Prostate gland (tissue), 2 donors: ENCODE measurements around the gene SLC38A11. TPM values are rescaled to one million over a fixed set of nuclear protein-coding genes. Genes with fewer than 3 reads are reported as not detected.
"Not testable (repeated sequence)": the region's sequence is repeated elsewhere in the genome, so short reads cannot be mapped to it uniquely, and the experiment has no call there.

Source experiments
- DNase-seq: peaks from one replicate; pipeline ENCODE4 v3.0.0-alpha.2; 2019; ENCODE audit warnings: low spot score
- H3K27ac ChIP-seq, 2 donors: fragments of 200-600 bp; sonication (generic); 2 replicates each; pipeline ENCODE4 v1.5.1; 2017 to 2019
- H3K27me3 ChIP-seq: fragments of 200-600 bp; sonication (generic); replicated peaks from 2 replicates; pipeline ENCODE4 v1.5.1; 2019; ENCODE audit not compliant: insufficient read depth
- H3K36me3 ChIP-seq, 2 donors: fragments of 200-600 bp; sonication (generic); 1 replicate in 1 of 2; 2 replicates in 1 of 2; pipeline versions ENCODE4 v1.5.1 to v1.8.1; 2017 to 2019
- H3K4me1 ChIP-seq: fragments of 200-600 bp; sonication (generic); replicated peaks from 2 replicates; pipeline ENCODE4 v1.5.1; 2019
- H3K4me3 ChIP-seq, 2 donors: fragments of 200-600 bp; sonication (generic); 2 replicates each; pipeline ENCODE4 v1.5.1; 2017 to 2019
- H3K9me3 ChIP-seq: fragments of 200-600 bp; sonication (generic); 2 replicates; pipeline ENCODE4 v1.5.1; 2017
- POLR2A ChIP-seq: fragments of 450-650 bp; IDR thresholded peaks from one replicate; pipeline ENCODE4 v1.6.1; 2016; ENCODE audit warnings: antibody characterized with exemption, mild to moderate bottlenecking
- POLR2AphosphoS5 ChIP-seq: sonication (generic); formaldehyde crosslinking; IDR thresholded peaks from one replicate; pipeline ENCODE4 v1.6.1; 2017; ENCODE audit warnings: antibody characterized with exemption
- WGBS: methylation state at CpG from one replicate; pipeline ENCODE4 v1.1.5; 2018; 5-methylcytosine and 5-hydroxymethylcytosine counted together
- intact Hi-C: fragments of 100-400 bp; cut with DNase I; formaldehyde crosslinking; loops from one replicate; pipeline ENCODE4 v1.14.2; 2022
- total RNA-seq, 2 donors: library from RNA; depleted of rRNA; stranded (reverse); fragments of >200 nt; gene quantifications; one replicate each; pipeline ENCODE4 v1.1.0, GENCODE V29; 2016
- TF ChIP-seq, protein P1 (sequence below), 4 experiments: fragments of 200-600 bp in 2 of 4; fragments of 450-650 bp in 2 of 4; sonication (generic) in 2 of 4; IDR thresholded peaks; 1 replicate in 3 of 4; 2 replicates in 1 of 4; pipeline ENCODE4 v1.5.1; 2016 to 2019; ENCODE audit warnings: antibody characterized with exemption in 4 of 4, mild to moderate bottlenecking in 2 of 4, moderate library complexity in 2 of 4

The SLC38A11 gene
- total RNA-seq, 2 donors from 2014 or later: 2.8 to 3.0 TPM

GRCh38 chr2:164984428-164984827 is 29.1 kb upstream of the SLC38A11 start:
- WGBS: 79% methylated on average over 3 of the region's 3 CpGs
- no peak overlapping the region for H3K27ac ChIP-seq

DNA sequence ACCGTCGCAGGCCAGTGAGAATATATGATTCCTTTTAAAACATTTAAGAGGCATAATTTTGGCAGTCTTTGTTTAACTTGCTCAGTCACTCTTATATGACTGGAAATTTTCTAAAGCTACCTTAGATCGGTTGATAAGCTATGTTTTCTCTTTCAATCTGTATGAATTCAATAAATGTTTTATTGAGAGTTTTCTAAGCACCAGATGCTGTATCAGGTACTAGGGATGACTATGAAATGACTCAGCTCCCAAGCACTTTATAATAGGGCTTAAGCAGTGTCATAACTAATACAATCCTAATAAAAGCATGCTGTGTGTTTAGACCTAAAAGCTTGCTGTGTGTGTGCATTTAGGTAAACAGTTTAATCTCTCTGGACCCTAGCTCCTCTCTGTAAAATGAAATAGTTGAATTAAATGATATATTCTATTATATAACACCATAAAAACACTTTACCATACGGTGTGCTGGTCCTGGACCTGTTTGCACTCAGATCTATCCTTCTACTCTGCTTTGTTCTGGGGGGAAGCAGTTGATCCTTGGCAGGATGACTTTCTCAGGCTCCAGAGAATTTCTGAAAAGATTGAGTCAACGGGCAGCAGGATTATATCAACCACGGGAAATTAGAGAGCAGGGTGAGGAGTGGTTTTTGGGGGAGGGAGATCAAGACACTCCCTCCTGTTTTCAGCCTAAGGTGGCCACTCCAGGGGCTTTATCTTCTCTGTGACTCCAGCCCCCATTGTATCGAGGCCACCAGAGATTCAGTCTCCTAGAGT is 26.1 kb upstream of the SLC38A11 start:
- intact Hi-C loops: no loop called here
- H3K27ac ChIP-seq: peak overlapping the region; percentile 39 to 47
- H3K4me3 ChIP-seq: no peak overlapping the region
- 27% methylated on average over 7 of the region's 7 CpGs for WGBS
- TF ChIP-seq POLR2AphosphoS5 (peak; percentile 41), POLR2A (no peak)
- TF ChIP-seq, protein P1, sequence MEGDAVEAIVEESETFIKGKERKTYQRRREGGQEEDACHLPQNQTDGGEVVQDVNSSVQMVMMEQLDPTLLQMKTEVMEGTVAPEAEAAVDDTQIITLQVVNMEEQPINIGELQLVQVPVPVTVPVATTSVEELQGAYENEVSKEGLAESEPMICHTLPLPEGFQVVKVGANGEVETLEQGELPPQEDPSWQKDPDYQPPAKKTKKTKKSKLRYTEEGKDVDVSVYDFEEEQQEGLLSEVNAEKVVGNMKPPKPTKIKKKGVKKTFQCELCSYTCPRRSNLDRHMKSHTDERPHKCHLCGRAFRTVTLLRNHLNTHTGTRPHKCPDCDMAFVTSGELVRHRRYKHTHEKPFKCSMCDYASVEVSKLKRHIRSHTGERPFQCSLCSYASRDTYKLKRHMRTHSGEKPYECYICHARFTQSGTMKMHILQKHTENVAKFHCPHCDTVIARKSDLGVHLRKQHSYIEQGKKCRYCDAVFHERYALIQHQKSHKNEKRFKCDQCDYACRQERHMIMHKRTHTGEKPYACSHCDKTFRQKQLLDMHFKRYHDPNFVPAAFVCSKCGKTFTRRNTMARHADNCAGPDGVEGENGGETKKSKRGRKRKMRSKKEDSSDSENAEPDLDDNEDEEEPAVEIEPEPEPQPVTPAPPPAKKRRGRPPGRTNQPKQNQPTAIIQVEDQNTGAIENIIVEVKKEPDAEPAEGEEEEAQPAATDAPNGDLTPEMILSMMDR (IDR thresholded peaks at IDR 0.05): no peak
- H3K4me1 ChIP-seq: no peaks in the 10 kb centered on the region
- H3K36me3 ChIP-seq: no peaks in the 10 kb centered on the region
- DNase-seq: no peak
- no peaks in the 10 kb centered on the region for H3K27me3 ChIP-seq
- no peaks in the 10 kb centered on the region for H3K9me3 ChIP-seq

More at GRCh38 chr2:164984428-164984827, 29.1 kb upstream of the SLC38A11 start:
- H3K36me3 ChIP-seq: no peaks in the 10 kb centered on the region
- H3K4me1 ChIP-seq: no peaks in the 10 kb centered on the region
- TF ChIP-seq POLR2AphosphoS5: no peak
- TF ChIP-seq, protein P1 (IDR thresholded peaks at IDR 0.05): no peak
- no peak for TF ChIP-seq POLR2A
- no peak overlapping the region for H3K4me3 ChIP-seq
- DNase-seq: no peak
- intact Hi-C loops: no loop called here
- H3K27me3 ChIP-seq: no peaks in the 10 kb centered on the region
- no peaks in the 10 kb centered on the region for H3K9me3 ChIP-seq

- H3K36me3 ChIP-seq, H3K9me3 ChIP-seq, H3K4me1 ChIP-seq, H3K27me3 ChIP-seq, H3K4me3 ChIP-seq, DNase-seq, intact Hi-C loops: not testable (repeated sequence)
- 79% methylated on average over 2 of the region's 2 CpGs for WGBS
- H3K27ac ChIP-seq: peak overlapping the region in 1 of 2 donors; percentile 47
These were observed 25.4 kb upstream of the SLC38A11 start for GRCh38 chr2:164980688-164981087.

- WGBS: 82% methylated on average over 2 of the region's 2 CpGs
These were observed 23.8 kb upstream of the SLC38A11 start for GRCh38 chr2:164979113-164979512.

DNA sequence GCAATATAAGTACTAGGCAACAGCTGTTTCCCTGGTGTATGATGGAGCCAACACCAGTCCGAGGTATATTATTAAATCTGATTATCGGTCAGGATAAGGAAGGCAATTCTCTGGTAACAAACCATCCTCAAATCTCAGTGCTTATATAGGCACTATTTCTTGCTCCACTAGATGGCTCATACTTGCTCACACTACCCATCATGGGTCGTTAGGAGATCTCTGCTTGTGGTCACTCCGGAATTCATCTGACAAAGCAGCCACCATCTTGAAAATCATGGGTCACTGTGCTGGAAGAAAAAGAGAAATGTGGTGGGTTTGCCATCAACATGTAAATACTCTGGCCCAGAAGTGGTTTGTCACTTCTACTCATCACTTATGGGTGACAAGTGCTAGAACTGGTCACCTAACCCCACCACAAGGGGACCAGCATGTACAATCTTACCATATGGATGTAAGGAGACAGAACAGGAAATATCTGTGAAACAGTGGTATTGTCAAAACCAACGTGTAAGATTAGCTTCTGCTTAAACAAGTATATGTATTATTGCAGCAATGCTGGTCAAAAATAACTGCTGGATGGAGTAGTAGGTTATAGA is 21.6 kb upstream of the SLC38A11 start:
- H3K4me3 ChIP-seq, DNase-seq, intact Hi-C loops, H3K27me3 ChIP-seq, H3K36me3 ChIP-seq, H3K9me3 ChIP-seq, H3K27ac ChIP-seq, H3K4me1 ChIP-seq: not testable (repeated sequence)
- 86% methylated on average over 5 of the region's 5 CpGs for WGBS

More at GRCh38 chr2:164979113-164979512, 23.8 kb upstream of the SLC38A11 start:
- H3K36me3 ChIP-seq: no peaks in the 10 kb centered on the region
- no peaks in the 10 kb centered on the region for H3K9me3 ChIP-seq
- no peak for DNase-seq
- intact Hi-C loops: no loop called here
- H3K27ac ChIP-seq: no peak overlapping the region
- H3K4me3 ChIP-seq: no peak overlapping the region
- no peaks in the 10 kb centered on the region for H3K4me1 ChIP-seq
- H3K27me3 ChIP-seq: no peaks in the 10 kb centered on the region
- TF ChIP-seq, protein P1 (IDR thresholded peaks at IDR 0.05): no peak
- TF ChIP-seq POLR2A: no peak
- TF ChIP-seq POLR2AphosphoS5: no peak

DNA sequence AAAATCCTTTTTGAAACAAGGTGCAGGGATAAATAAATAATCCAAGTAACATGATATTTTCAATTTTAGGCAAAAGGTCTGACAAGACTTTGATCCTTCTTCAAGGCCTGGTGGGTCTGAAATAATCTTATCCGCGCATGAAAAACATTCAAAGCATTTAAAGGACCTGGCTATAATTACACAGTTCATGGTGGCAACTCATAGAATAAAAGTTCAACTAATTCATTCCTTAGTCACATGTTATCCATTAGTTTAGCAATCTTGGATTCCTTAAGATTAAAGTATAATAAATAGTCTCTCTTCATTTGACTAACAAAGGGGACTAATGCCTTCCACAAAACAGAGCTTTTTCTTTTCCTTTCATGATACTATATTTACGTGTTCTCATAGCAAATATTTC is 21.0 kb upstream of the SLC38A11 start:
- TF ChIP-seq, protein P1 (IDR thresholded peaks at IDR 0.05): no peak
- TF ChIP-seq POLR2A (no peak), POLR2AphosphoS5 (no peak)
- H3K9me3 ChIP-seq: no peaks in the 10 kb centered on the region
- no peak overlapping the region for H3K27ac ChIP-seq
- H3K4me1 ChIP-seq: no peaks in the 10 kb centered on the region
- H3K4me3 ChIP-seq: no peak overlapping the region
- H3K36me3 ChIP-seq: no peaks in the 10 kb centered on the region
- intact Hi-C loops: no loop called here
- no peaks in the 10 kb centered on the region for H3K27me3 ChIP-seq
- DNase-seq: no peak
- WGBS: 80% methylated on average over 3 of the region's 3 CpGs
